Left ventricle myocardium superior (tissue), 1 donor: ENCODE measurements around the gene PIP4K2A. TPM values are rescaled to one million over a fixed set of nuclear protein-coding genes. Genes with fewer than 3 reads are reported as not detected.
A peak's percentile ranks its signal among the peaks of the same experiment; 100 is the strongest.
"Not testable (repeated sequence)": the region's sequence is repeated elsewhere in the genome, so short reads cannot be mapped to it uniquely, and the experiment has no call there.

Source experiments
- ATAC-seq: fragments of 200-7000 bp; cut with Tn5 transposase; one replicate; pipeline ENCODE4 v1.9.1; 2020; ENCODE audit warnings: mild to moderate bottlenecking, moderate library complexity
- DNase-seq: peaks from one replicate; pipeline ENCODE4 v3.0.0-alpha.2; 2020
- intact Hi-C: fragments of 100-400 bp; cut with micrococcal nuclease; formaldehyde crosslinking; loops from one replicate; pipeline ENCODE4 v1.11.0; 2022
- total RNA-seq: library from RNA; stranded (reverse); fragmentation: NEBNext Ultra II Directional; extraction: Animal tissue kit (Norgen Biotek cat#: 25700); gene quantifications from one replicate; pipeline ENCODE4 v1.2.1, GENCODE V29; 2021
- donor health status: DM: no; HTN: yes; CAD: no; lungs with severe emphysema.

Gene PIP4K2A
- total RNA-seq, 1 donor from 2014 or later, result 12.1 TPM

DNA sequence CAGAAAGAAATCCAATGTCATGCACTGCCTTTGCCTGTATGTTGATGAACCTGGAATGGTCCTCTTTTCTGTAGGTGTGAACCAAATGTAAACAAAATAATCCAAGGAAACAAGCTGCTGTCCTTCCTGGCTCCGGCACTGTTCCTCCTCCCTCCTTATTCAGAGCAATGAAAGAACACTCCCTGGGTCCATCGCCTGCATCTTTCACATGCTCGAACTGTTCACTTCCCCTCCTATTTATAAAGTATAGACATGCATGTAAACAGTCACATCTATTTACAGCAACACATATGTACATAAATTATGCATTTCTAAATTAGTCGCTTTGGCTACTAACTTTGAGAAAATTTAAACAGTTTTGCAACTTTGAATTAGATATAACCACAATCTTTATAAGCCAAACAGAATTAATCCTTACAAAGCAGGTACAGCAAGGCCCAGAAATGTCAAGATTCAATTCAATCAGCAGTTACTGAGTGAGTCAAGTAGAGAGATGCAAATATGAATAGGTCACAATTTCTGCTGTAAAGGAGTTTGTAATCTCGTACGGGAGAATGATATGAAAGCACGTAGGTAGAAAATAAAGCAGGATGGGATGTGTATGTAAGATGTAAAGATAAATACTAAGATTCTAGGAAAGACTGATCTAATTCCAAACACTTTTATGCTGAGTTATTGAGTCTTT is 162.6 kb downstream of the PIP4K2A start:
- no peak for ATAC-seq
- intact Hi-C loops, result no loop called here

DNA sequence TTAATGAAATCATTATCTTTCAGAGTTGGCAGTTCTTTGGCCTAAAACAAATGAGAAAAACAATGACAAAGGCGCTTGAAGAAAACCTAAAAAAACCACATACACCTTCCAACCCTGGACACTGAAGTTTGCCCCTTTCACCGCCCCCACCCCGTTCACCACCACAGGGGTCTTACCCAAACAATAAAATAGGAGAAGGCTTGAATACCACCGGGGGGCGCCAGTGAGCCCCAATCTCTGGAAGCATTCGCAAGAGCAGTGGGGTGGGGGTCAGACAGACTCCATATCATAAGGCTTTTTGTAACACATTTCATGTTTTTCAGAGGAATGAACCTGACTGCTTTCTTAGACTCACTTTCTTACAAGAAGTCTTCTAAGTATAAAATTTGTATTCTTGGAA is 163.6 kb downstream of the PIP4K2A start:
- intact Hi-C loops, result no loop called here
- peak; percentile 65 for DNase-seq
- ATAC-seq, result no peak

More for the DNA sequence above, 162.6 kb downstream of the PIP4K2A start:
- no peak for DNase-seq

DNA sequence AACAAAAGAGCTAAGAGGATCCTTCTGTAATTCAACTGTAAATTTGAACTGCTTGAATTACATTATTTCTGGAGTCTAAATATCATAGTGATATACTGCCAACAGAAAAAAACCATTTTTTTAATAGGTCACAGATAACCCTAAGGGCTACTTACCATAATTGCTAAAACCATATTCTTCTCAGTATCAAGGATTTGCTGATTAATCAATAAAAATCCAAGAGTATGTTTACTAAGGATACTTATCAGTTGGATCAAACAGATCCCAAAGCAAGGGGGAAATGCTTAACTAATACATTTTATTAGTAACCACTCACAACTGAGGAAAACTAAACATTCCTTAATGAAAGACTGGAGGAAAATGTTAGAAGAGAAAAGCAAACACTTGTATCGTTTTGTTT is 166.0 kb downstream of the PIP4K2A start:
- no peak for ATAC-seq
- no peak for DNase-seq
- intact Hi-C loops, result no loop called here

DNA sequence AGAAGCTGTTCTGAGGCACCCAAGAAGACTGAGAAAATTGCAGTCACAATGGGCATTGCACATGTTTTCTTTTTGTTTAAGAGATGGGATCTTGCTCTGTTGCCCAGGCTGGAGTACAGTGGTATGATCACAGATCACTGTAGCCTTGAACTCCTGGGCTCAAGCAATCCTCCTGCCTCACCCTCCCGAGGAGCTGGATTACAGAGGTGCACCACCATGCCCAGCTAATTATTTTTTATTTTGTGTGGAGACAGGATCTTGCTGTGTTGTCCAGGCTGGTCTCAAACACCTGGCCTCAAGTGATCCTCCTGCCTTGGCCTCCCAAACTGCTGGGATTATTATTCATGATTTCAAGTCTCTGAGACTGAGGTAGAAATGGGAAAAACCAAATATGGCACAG is 168.7 kb downstream of the PIP4K2A start:
- no peak for DNase-seq
- intact Hi-C loops, result no loop called here
- ATAC-seq, result no peak

DNA sequence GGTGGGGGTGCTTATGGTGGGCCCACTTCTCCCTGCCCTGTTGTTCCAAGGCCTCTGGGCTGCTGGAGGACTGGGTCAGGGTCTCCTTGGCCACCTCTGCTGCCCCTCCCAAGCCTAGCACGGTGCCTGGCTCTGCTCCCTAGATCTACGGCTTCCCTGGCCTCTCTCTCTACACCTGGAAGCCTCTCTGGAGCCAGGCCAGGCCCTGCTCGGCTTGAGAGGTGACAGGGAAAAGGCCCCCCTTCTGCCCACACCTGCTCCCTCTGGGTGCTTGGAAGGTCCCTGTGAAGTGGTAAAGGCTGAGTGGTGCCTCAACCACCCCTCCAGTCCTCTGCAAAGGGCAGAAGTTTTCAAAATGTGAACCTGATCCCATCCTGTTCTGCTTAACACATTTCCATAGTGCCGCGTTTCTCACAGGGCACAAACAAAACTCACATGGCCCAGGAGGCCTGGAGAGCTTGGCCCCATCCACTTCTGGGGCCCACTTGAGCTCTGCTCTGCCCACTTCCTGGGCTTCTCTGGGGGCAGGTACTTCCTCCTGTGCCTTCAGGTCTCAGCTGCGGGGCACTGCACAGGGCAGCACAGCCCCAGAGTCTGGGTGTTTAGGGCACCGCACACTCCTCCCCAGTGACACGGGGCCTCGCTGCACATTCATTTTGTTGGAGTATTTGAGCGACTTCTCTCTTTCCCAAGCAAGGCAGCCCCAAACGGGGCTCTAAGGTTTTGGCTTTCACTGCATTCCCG is 169.9 kb downstream of the PIP4K2A start:
- intact Hi-C loops, result no loop called here
- ATAC-seq (peak; percentile 26), DNase-seq (peak; percentile 37)

DNA sequence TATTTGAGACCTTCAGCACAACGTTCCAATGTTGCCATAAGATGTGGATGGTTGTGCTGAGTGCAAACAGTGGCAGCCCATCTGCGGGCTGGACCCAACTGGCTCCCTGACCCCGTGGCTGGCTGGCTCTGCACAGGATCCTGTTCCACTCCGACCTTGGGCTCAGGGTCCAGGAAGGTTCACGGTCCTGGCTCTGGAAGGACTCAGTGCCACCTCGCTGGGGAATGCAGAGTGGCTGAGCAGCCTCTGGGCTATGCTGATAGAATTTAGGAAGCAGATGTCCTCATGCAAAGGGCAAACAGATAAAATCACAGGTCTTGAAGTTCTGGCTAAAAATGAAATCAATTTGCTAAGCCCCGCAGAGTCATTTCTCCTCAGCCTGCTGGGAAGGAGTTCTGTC is 171.6 kb downstream of the PIP4K2A start:
- DNase-seq (no peak), ATAC-seq (peak; percentile 66)
- intact Hi-C loops, result no loop called here

DNA sequence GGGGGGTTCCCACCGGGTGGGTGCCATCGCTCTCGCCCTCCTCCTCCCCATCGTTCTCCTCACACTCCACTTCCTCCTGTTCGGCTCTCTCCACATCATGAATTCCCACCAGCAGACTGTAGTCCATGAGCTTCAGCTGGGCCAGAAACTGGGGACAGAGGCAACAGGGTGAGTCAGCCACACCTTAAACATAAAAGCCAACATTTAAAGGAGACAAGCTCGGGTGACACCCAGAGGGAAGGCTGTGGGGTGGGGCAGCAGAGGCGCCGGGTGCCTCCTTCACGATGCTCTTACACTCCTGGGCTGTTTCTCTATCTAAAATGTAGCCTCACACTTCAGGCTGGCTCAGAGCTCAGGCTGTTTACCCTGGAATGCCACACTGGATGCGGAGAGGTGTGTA is 172.5 kb downstream of the PIP4K2A start:
- DNase-seq, result no peak
- intact Hi-C loops, result no loop called here
- ATAC-seq, result no peak

DNA sequence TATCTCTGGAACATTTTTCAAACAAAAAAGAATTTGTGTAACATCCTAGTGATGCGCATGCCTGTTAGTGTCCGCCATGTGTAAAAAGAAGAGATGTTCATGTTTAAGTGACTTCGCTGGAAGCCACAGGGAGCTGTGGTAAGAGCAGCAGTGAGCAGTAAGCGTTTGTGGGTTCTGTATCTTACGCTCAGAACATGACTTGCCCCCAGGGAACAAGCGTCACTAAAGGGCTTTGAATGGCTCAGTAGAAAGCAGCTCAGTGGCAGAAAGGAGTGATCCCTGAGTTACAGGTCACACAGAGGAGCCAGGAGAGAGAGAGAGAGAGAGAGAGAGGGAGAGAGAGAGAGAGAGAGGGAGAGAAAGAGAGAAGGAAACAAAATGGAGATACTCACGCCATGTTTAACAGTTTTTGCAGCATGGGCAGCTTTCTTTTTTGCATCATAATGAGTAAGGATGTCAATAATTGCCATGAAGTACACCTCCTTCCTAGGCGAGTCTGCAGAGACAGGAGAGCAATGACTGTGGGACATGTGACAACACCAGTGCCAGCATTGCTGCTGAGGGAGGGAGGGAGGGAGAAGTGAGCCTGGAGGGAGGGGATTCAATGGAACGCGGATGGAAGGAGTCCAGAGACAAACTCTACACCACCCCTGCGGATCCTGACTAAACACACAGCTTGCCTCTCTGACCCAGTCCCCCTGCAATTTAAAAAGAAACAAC is 174.6 kb downstream of the PIP4K2A start:
- no peak for DNase-seq
- no peak for ATAC-seq
- intact Hi-C loops, result no loop called here

DNA sequence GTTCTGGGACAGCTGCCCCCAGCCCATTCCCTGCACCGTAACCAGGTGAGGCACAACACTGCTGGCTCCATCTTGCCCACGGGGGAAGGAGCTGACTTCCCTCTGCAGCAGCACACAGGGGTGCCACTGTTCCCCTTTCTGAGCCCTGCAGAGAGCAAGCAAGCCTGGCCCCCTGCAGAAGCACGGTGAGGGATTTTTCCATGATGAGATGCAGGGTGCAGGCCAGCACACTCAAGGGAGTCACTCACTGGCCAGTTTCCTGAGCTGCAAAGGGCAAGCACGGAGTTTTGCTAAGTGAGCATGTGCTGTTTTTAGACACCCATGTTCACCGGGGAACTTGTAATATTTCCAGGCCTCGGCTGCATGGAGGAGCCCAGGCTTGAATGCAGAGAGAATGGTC is 176.6 kb downstream of the PIP4K2A start:
- intact Hi-C loops, result no loop called here
- DNase-seq (peak; percentile 54), ATAC-seq (peak; percentile 92)

DNA sequence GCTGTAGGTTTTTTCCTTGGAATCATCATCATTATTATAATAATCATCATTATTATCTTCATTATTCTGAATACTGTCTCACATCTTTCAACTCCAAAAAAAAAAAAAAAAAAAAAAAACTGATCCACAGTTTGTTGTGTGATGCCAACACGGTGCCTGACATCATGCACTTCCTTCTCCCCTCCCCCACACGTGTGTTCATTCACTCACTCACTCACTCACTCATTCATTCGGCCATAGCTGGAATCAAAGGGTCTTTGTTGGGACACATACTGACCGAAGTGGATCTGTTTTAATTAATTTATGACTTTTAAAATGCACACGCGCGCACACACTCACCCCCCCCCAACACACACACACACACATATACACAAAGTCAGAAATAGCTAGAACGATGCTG is 177.8 kb downstream of the PIP4K2A start:
- intact Hi-C loops, result no loop called here
- no peak for ATAC-seq
- no peak for DNase-seq

DNA sequence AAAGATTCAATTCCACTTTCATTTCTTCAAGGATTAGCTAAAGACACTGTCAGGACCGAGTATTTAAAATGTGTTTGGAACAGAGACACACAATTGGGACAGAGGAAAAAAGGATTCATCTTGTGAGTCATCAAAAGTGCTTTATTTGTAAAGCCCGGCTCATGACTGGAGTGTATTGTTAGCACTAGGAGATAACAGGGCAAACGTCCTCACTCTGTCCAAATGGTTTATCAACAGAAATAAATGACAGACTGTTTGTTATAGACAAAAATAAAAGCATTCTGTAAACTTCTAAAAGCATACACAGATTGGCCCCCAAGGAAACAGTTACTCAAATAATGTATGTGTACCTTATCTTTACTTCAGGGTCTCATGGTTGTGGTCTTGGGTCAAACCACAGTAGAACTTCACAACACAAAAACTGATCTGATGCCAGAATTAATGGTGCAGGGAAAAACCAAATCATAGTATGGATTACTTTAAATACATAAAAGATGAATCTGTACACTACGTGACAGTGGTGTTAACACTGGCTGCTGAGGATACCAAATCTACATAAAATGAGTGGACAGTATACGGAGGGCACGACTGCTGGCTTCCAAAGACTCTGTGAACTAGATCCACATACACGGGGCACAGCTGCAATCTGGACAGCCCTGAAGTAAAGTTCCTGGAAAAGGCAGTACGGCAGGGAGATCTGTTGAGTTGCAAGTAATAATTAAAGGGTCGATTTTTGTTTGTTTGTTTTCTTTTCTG is 179.4 kb downstream of the PIP4K2A start:
- intact Hi-C loops, result no loop called here
- ATAC-seq (peak; percentile 58), DNase-seq (no peak)

DNA sequence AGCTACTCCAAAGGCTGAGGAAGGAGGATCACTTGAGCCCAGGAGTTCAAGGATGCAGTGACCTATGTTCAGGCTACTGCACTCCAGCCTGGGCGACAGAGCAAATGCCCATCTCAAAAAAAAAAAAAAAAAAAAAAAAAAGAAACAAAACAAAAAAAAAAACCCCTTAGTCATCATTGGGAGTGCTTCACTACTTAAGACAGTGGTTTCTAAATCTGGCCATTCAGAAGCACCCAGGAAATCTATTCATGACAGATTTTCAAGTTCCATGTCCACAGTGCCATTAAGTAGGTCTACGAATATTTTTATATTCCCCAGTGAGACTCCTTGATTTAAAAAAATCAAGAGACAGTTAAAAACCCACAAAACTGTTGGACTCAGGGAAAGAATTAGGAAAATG is 182.9 kb downstream of the PIP4K2A start:
- DNase-seq (no peak), ATAC-seq (no peak)
- intact Hi-C loops, result no loop called here

DNA sequence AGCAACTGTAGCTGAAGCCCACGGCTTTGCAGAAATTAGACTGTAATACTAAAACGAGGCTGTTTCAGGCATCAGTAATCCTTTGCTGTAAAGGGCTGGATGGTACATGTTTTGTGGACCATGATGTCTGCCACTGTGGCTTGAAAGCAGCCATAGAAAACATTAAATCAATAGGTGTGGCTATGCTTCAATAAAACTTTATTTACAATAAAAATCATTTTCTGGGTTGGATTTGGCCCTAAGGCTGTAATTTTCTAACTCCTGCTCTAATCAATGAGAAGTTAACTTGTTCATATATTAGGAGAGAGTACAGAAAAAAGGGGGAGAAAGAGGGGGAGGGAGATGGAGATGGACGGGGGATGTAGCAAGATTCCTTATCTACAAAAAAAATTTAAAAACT is 183.4 kb downstream of the PIP4K2A start:
- no peak for DNase-seq
- no peak for ATAC-seq
- intact Hi-C loops, result no loop called here

DNA sequence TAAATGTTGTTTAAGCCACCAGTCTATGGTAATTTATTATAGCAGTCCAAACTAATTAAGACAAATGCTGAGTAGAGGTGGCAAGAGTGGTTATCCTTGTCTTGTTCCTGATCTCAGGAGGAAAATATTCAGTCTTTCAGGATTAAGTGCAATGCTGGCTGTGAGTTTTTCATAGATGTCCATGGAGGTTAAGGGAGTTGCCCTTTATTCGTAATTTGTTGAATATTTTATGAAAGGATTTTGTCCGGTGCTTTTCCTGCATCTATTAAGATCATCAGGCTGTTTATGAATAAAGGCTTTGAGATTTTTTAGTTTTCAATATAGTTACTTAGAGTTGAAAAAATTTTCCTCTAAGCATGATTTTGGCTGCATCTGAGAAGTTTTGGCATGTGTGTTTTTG is 186.9 kb downstream of the PIP4K2A start:
- ATAC-seq (no peak), DNase-seq (no peak)
- intact Hi-C loops, result no loop called here

DNA sequence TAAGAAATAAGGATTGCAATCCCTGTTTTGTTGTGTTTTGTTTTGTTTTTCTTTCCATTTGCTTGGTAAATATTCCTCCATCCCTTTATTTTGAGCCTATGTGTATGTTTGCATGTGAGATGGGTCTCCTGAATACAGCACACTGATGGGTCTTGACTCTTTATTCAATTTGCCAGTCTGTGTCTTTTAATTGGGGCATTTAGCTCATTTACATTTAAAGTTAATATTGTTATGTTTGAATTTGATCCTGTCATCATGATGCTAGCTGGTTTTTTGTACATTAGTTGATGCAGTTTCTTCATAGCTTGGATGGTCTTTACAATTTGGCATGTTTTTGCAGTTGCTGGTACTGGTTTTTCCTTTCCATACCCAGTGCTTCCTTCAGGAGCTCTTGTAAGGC is 190.0 kb downstream of the PIP4K2A start:
- DNase-seq, intact Hi-C loops: not testable (repeated sequence)

DNA sequence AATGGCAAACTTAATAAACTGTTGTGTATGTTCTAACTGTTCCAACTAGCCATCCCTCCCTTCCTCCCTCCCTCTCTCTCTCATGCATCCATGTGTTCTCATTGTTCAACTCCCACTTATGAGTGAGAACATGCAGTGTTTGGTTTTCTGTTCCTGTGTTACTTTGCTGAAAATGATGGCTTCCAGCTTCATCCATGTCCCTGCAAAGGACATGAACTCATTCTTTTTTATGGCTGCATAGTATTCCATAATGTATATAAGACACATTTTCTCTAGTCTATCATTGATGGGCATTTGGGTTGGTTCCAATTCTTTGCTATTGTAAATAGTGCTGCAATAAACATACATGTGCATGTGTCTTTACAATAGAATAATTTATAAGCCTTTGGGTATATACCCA is 193.7 kb downstream of the PIP4K2A start:
- ATAC-seq, DNase-seq, intact Hi-C loops: not testable (repeated sequence)

More for the DNA sequence above, 190.0 kb downstream of the PIP4K2A start:
- ATAC-seq, result not testable (repeated sequence)

DNA sequence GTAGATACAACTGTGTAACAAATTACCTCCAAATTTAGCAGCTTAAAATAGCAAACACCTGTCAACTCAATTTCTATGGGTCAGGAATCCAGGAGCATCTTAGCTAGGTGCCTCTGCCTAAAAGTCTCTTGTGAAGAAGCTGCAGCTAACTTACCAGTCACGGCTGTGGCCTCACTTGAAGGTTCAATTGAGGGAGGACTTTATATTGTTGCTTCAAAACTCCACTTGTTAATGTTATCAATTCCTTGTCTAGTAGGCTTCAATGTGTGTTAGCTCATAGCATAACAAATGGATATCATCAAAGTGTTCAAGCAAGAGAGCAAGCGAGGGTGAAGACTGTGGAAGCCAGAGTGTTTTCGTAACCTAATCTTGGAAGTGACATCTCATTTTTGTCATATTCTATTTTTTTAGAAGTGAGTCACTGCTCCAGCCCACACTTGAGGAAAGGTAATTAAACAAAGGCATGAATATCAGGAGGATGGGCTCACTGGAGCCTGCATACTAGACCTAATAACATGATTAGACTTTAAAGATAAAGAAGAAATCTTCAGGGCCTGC is 196.1 kb downstream of the PIP4K2A start:
- DNase-seq (no peak), ATAC-seq (no peak)
- intact Hi-C loops, result no loop called here

DNA sequence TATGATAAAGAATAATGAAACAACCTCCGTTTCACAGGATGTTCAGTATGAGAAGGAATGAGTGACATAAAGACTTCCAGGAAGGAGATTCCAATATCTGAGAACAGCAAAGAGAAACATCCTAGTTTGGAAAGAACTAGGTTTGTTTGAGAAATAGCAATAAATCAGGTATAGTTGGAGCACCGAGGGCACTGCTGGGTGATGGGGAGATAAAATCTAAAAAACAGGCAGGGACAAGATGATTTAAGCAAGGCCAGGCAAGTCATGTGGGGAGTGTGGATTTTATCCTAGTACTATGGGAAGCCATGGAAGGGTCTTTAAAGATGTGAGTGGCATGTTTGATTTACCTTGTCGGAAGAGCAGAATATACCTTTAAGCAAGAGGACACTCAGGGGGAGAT is 199.4 kb downstream of the PIP4K2A start:
- ATAC-seq (no peak), DNase-seq (no peak)
- intact Hi-C loops, result no loop called here

DNA sequence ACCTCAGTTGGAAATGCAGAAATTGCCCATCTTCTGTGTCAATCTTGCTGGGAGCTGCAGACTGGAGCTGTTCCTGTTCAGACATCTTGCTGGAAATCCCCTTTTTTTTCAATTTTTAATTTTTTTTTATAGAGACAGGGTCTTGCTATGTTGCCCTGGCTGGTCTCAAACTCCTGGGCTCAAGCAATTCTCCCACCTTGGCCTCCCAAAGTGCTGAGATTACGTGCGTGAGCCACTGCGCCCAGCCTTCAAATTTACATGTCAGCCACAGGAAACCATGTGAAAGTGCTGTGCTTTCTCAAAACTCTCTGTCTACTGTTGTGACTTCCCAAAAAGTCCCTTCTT is 200.0 kb downstream of the PIP4K2A start:
- ATAC-seq, DNase-seq, intact Hi-C loops: not testable (repeated sequence)
